H9 (cell line): Measurements from ENCODE around the gene CACNA1H. TPM values are rescaled to one million over a fixed set of nuclear protein-coding genes. Genes with fewer than 3 reads are reported as not detected.

ENCODE experiments used
- DNase-seq: peaks from one replicate; pipeline ENCODE4 v3.0.0-alpha.2; 2017
- H2AFZ ChIP-seq: one replicate; pipeline ENCODE4 v1.6.1; 2013; ENCODE audit warnings: mild to moderate bottlenecking, low read length, control low read depth, moderate library complexity
- H2AK5ac ChIP-seq: 2 replicates; pipeline ENCODE4 v1.6.1; 2013; ENCODE audit warnings: low read length, control low read depth, mixed read lengths; ENCODE audit not compliant: insufficient read length
- H2BK120ac ChIP-seq: one replicate; pipeline ENCODE4 v1.6.1; 2013; ENCODE audit warnings: low read depth, mild to moderate bottlenecking, low read length, control low read depth, inconsistent platforms; ENCODE audit not compliant: poor library complexity, severe bottlenecking
- H2BK12ac ChIP-seq: 2 replicates; pipeline ENCODE4 v1.6.1; 2013; ENCODE audit warnings: low read length, control low read depth, mixed read lengths, low read depth; ENCODE audit not compliant: insufficient read length
- H2BK15ac ChIP-seq: 2 replicates; pipeline ENCODE4 v1.6.1; 2013; ENCODE audit warnings: low read depth, low read length, control low read depth
- H2BK20ac ChIP-seq: one replicate; pipeline ENCODE4 v1.6.1; 2013; ENCODE audit warnings: low read depth, mild to moderate bottlenecking, low read length, control low read depth, inconsistent platforms; ENCODE audit not compliant: poor library complexity, severe bottlenecking
- H2BK5ac ChIP-seq: 2 replicates; pipeline ENCODE4 v1.6.1; 2013; ENCODE audit warnings: low read length, control low read depth, mixed read lengths; ENCODE audit not compliant: insufficient read length
- H3K14ac ChIP-seq: 2 replicates; pipeline ENCODE4 v1.6.1; 2013; ENCODE audit warnings: low read length, control low read depth; ENCODE audit not compliant: insufficient read depth
- H3K18ac ChIP-seq: 2 replicates; pipeline ENCODE4 v1.6.1; 2013; ENCODE audit warnings: low read depth, mild to moderate bottlenecking, mixed read lengths, low read length, control low read depth; ENCODE audit not compliant: insufficient read length
- H3K23ac ChIP-seq: 2 replicates; pipeline ENCODE4 v1.6.1; 2013; ENCODE audit warnings: low read length, control low read depth, mixed read lengths, low read depth; ENCODE audit not compliant: insufficient read length
- H3K23me2 ChIP-seq: 2 replicates; pipeline ENCODE4 v1.6.1; 2013; ENCODE audit warnings: low read depth, mild to moderate bottlenecking, mixed read lengths, low read length, control low read depth; ENCODE audit not compliant: insufficient read length, poor library complexity, severe bottlenecking
- H3K27ac ChIP-seq: 2 replicates; pipeline ENCODE4 v1.5.1; 2013; ENCODE audit warnings: low read length, control low read depth, mixed read lengths, low read depth; ENCODE audit not compliant: insufficient read length
- H3K27me3 ChIP-seq: 2 replicates; pipeline ENCODE4 v1.6.1; 2013; ENCODE audit warnings: low read length, control low read depth, inconsistent platforms; ENCODE audit not compliant: insufficient read depth
- H3K4ac ChIP-seq: 2 replicates; pipeline ENCODE4 v1.6.1; 2013; ENCODE audit warnings: low read depth, mild to moderate bottlenecking, control low read depth, inconsistent platforms, low read length, moderate library complexity
- H3K4me1 ChIP-seq: 2 replicates; pipeline ENCODE4 v1.6.1; 2013; ENCODE audit warnings: low read length, control low read depth, inconsistent platforms; ENCODE audit not compliant: insufficient read depth
- H3K4me2 ChIP-seq: 2 replicates; pipeline ENCODE4 v1.6.1; 2013; ENCODE audit warnings: low read length, control low read depth, mixed read lengths; ENCODE audit not compliant: insufficient read length, insufficient read depth
- H3K56ac ChIP-seq: 2 replicates; pipeline ENCODE4 v1.6.1; 2013; ENCODE audit warnings: low read depth, mild to moderate bottlenecking, mixed read lengths, low read length, control low read depth; ENCODE audit not compliant: insufficient read length
- H3K79me1 ChIP-seq: 2 replicates; pipeline ENCODE4 v1.6.1; 2013; ENCODE audit warnings: low read depth, mild to moderate bottlenecking, moderate library complexity, low read length, control low read depth, inconsistent platforms; ENCODE audit not compliant: insufficient read depth, poor library complexity, severe bottlenecking
- H3K79me2 ChIP-seq: 2 replicates; pipeline ENCODE4 v1.6.1; 2013; ENCODE audit warnings: low read length, control low read depth, inconsistent platforms; ENCODE audit not compliant: insufficient read depth
- H3K9ac ChIP-seq: 2 replicates; pipeline ENCODE4 v1.6.1; 2013; ENCODE audit warnings: low read length, control low read depth, mixed read lengths; ENCODE audit not compliant: insufficient read length; ENCODE audit errors: extremely low read depth
- H3K9me3 ChIP-seq: one replicate; pipeline ENCODE4 v1.6.1; 2013; ENCODE audit warnings: low read depth, low read length, inconsistent platforms; ENCODE audit not compliant: control insufficient read depth
- H3T11ph ChIP-seq: one replicate; pipeline ENCODE4 v1.6.1; 2013; ENCODE audit warnings: mild to moderate bottlenecking, low read length, control low read depth, inconsistent platforms
- H4K20me1 ChIP-seq: one replicate; pipeline ENCODE4 v1.6.1; 2013; ENCODE audit not compliant: control insufficient read depth, insufficient read length, insufficient read depth
- H4K5ac ChIP-seq: 2 replicates; pipeline ENCODE4 v1.6.1; 2013; ENCODE audit warnings: low read depth, mild to moderate bottlenecking, mixed read lengths, low read length, control low read depth; ENCODE audit not compliant: insufficient read length
- H4K8ac ChIP-seq: replicated peaks from 2 replicates; pipeline ENCODE4 v1.6.1; 2013; ENCODE audit warnings: low read length, control low read depth, mixed read lengths, low read depth; ENCODE audit not compliant: insufficient read length
- H4K91ac ChIP-seq: 2 replicates; pipeline ENCODE4 v1.6.1; 2013; ENCODE audit warnings: low read depth, mild to moderate bottlenecking, moderate library complexity, mixed read lengths, low read length, control low read depth; ENCODE audit not compliant: insufficient read length
- H3K27ac Mint-ChIP-seq, 3 experiments: 2 replicates in 2 of 3; 3 replicates in 1 of 3; pipeline ENCODE4 v1.8.0; 2020 to 2021; ENCODE audit warnings: mixed read lengths in 3 of 3, mild to moderate bottlenecking in 1 of 3, moderate library complexity in 1 of 3
- H3K27me3 Mint-ChIP-seq: 2 replicates; pipeline ENCODE4 v1.8.0; 2021; ENCODE audit warnings: low read depth, mild to moderate bottlenecking, moderate library complexity, mixed read lengths
- H3K36me3 Mint-ChIP-seq, 3 experiments: 2 replicates in 2 of 3; 3 replicates in 1 of 3; pipeline ENCODE4 v1.8.0; 2020 to 2021; ENCODE audit warnings: low read depth in 3 of 3, mixed read lengths in 3 of 3; ENCODE audit not compliant: insufficient read depth in 1 of 3
- H3K4me1 Mint-ChIP-seq, 2 experiments: 2 replicates each; pipeline ENCODE4 v1.8.0; 2020; ENCODE audit warnings: mixed read lengths in 2 of 2
- H3K4me3 Mint-ChIP-seq, 2 experiments: 2 replicates in 1 of 2; 3 replicates in 1 of 2; pipeline ENCODE4 v1.8.0; 2020 to 2021; ENCODE audit warnings: mild to moderate bottlenecking in 2 of 2, mixed read lengths in 2 of 2, moderate library complexity in 1 of 2
- H3K9me3 Mint-ChIP-seq, 2 experiments: 2 replicates in 1 of 2; 3 replicates in 1 of 2; pipeline ENCODE4 v1.8.0; 2020; ENCODE audit warnings: mild to moderate bottlenecking in 2 of 2, mixed read lengths in 2 of 2, moderate library complexity in 1 of 2
- WGBS: extraction: QIAGEN DNeasy Blood & Tissue Kit; methylation state at CpG from one replicate; pipeline ENCODE4 v1.1.7; 2013; ENCODE audit warnings: missing lambda C conversion rate, low lambda C conversion rate, mixed read lengths; ENCODE audit not compliant: insufficient read length; ENCODE audit errors: extremely low coverage; 5-methylcytosine and 5-hydroxymethylcytosine counted together
- total RNA-seq: library from RNA; stranded (reverse); gene quantifications from 2 replicates; pipeline ENCODE4 v1.2.1, GENCODE V29; 2021
- TF ChIP-seq, protein P1 (sequence below): fragments of 200-600 bp; sonication (generic); conservative IDR thresholded peaks from 3 replicates; pipeline ENCODE4 v1.8.0; 2021; ENCODE audit warnings: antibody characterized with exemption, mild to moderate bottlenecking

Gene CACNA1H
- total RNA-seq, 1 experiment from 2014 or later, result 43.3 TPM

DNA sequence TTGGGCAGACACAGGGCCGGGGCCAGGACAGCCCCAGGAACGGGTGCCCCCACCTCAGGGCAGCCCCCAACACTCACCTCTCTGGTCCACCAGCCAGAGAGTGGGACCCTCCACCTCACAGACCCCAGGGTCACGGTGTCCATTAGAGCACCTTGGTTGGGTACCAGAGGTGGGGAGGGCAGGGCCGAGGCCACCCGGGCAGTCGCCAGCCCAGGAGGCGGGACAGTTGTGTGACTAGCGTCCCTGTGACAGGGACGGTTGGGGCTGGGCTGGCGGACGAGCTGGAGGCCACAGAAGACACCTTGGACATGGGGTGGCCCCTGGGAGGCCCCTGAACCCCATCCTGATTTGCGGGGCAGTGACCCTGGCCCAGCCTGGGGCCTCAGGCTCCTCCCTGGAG lies 45.2 kb upstream of the CACNA1H start:
- no peaks in the 10 kb centered on the region for H3K79me2 ChIP-seq
- no peak overlapping the region for H3K9ac ChIP-seq
- peaks cover 0 to 3% of the 10 kb centered on the region in 2 experiments; a peak in 1 of 4 replicates for H3K4me1 Mint-ChIP-seq
- H4K91ac ChIP-seq, result no peak overlapping the region
- no peak overlapping the region for H2BK20ac ChIP-seq
- no peak overlapping the region for H2BK5ac ChIP-seq
- no peak overlapping the region for H3K4me3 Mint-ChIP-seq
- H3K56ac ChIP-seq, result no peak overlapping the region
- H2BK120ac ChIP-seq, result no peak overlapping the region
- no peaks in the 10 kb centered on the region for H3K36me3 Mint-ChIP-seq
- no peaks in the 10 kb centered on the region; a peak in 1 of 5 replicates for H3K9me3 Mint-ChIP-seq
- no peaks in the 10 kb centered on the region for H4K20me1 ChIP-seq
- H3K27ac Mint-ChIP-seq, result no peak overlapping the region
- peaks cover 55% of the 10 kb centered on the region for H3K27me3 Mint-ChIP-seq
- H3T11ph ChIP-seq, result no peak overlapping the region
- DNase-seq, result no peak
- no peak overlapping the region for H3K27ac ChIP-seq
- no CpG with 5 or more reads among the region's 12 CpGs for WGBS
- H2BK12ac ChIP-seq, result no peak overlapping the region
- H3K79me1 ChIP-seq, result no peaks in the 10 kb centered on the region
- no peaks in the 10 kb centered on the region for H3K27me3 ChIP-seq
- TF ChIP-seq, protein P1, sequence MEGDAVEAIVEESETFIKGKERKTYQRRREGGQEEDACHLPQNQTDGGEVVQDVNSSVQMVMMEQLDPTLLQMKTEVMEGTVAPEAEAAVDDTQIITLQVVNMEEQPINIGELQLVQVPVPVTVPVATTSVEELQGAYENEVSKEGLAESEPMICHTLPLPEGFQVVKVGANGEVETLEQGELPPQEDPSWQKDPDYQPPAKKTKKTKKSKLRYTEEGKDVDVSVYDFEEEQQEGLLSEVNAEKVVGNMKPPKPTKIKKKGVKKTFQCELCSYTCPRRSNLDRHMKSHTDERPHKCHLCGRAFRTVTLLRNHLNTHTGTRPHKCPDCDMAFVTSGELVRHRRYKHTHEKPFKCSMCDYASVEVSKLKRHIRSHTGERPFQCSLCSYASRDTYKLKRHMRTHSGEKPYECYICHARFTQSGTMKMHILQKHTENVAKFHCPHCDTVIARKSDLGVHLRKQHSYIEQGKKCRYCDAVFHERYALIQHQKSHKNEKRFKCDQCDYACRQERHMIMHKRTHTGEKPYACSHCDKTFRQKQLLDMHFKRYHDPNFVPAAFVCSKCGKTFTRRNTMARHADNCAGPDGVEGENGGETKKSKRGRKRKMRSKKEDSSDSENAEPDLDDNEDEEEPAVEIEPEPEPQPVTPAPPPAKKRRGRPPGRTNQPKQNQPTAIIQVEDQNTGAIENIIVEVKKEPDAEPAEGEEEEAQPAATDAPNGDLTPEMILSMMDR, result no peak
- H4K8ac ChIP-seq, result no peak overlapping the region
- H3K4ac ChIP-seq, result no peak overlapping the region
- H2AFZ ChIP-seq, result no peak overlapping the region
- H3K4me1 ChIP-seq, result no peaks in the 10 kb centered on the region
- no peaks in the 10 kb centered on the region for H3K9me3 ChIP-seq
- no peak overlapping the region for H3K18ac ChIP-seq
- H3K14ac ChIP-seq, result no peak overlapping the region; the same call in 1 of the 2 replicates
- H3K23me2 ChIP-seq, result peaks cover 4% of the 10 kb centered on the region
- H2BK15ac ChIP-seq, result no peak overlapping the region
- no peak overlapping the region for H3K4me2 ChIP-seq
- H2AK5ac ChIP-seq, result no peak overlapping the region
- H4K5ac ChIP-seq, result no peak overlapping the region
- H3K23ac ChIP-seq, result no peak overlapping the region
